GM23338 (cell line): ENCODE results near the gene PPP1R3G. TPM values are rescaled to one million over a fixed set of nuclear protein-coding genes. Genes with fewer than 3 reads are reported as not detected.

Source experiments
- ATAC-seq: fragments of 200-7000 bp; cut with Tn5 transposase; 3 replicates; pipeline ENCODE4 v1.9.1; 2020
- DNase-seq: peaks from one replicate; pipeline ENCODE4 v3.0.0-alpha.2; 2015; ENCODE audit warnings: low spot score
- H2AFZ ChIP-seq: fragments of 200-600 bp; sonication (generic); 2 replicates; pipeline ENCODE4 v1.8.0; 2016; ENCODE audit warnings: antibody characterized with exemption, mild to moderate bottlenecking, moderate library complexity
- H3F3A ChIP-seq: fragments of 200-600 bp; sonication (generic); replicated peaks from 2 replicates; pipeline ENCODE4 v1.8.0; 2017; ENCODE audit warnings: antibody characterized with exemption, mixed run types, low read depth
- H3K27ac ChIP-seq: fragments of 200-600 bp; sonication (generic); 2 replicates; pipeline ENCODE4 v1.6.1; 2016; ENCODE audit warnings: low read depth
- H3K27me3 ChIP-seq: fragments of 200-600 bp; sonication (generic); 2 replicates; pipeline ENCODE4 v1.8.0; 2016; ENCODE audit warnings: mild to moderate bottlenecking, mixed run types, moderate library complexity; ENCODE audit not compliant: insufficient read depth
- H3K36me3 ChIP-seq: fragments of 200-600 bp; sonication (generic); 2 replicates; pipeline ENCODE4 v1.8.0; 2016; ENCODE audit warnings: mild to moderate bottlenecking; ENCODE audit not compliant: insufficient read depth
- H3K4me1 ChIP-seq: fragments of 200-600 bp; sonication (generic); 2 replicates; pipeline ENCODE4 v1.8.0; 2016; ENCODE audit warnings: mild to moderate bottlenecking, moderate library complexity; ENCODE audit not compliant: insufficient read depth
- H3K4me2 ChIP-seq: fragments of 200-600 bp; sonication (generic); 2 replicates; pipeline ENCODE4 v1.7.1; 2017; ENCODE audit warnings: mixed run types
- H3K4me3 ChIP-seq: fragments of 200-600 bp; sonication (generic); 2 replicates; pipeline ENCODE4 v1.6.1; 2016; ENCODE audit warnings: mixed run types
- H3K79me2 ChIP-seq: fragments of 200-600 bp; sonication (generic); replicated peaks from 2 replicates; pipeline ENCODE4 v1.8.0; 2017; ENCODE audit warnings: mild to moderate bottlenecking; ENCODE audit not compliant: insufficient read depth
- H3K9me2 ChIP-seq: fragments of 200-600 bp; sonication (generic); 2 replicates; pipeline ENCODE4 v1.8.0; 2017; ENCODE audit not compliant: insufficient read depth
- H4K20me1 ChIP-seq: fragments of 200-600 bp; sonication (generic); replicated peaks from 2 replicates; pipeline ENCODE4 v1.8.0; 2017; ENCODE audit warnings: mild to moderate bottlenecking; ENCODE audit not compliant: insufficient read depth
- H3K27ac Mint-ChIP-seq: 2 replicates; pipeline ENCODE4 v1.8.0; 2020; ENCODE audit warnings: inconsistent platforms, mild to moderate bottlenecking, moderate library complexity, mixed read lengths
- H3K27me3 Mint-ChIP-seq: 3 replicates; pipeline ENCODE4 v1.8.0; 2022; ENCODE audit warnings: low read depth, mild to moderate bottlenecking, moderate library complexity, mixed read lengths, inconsistent platforms; ENCODE audit not compliant: insufficient read depth, poor library complexity
- H3K36me3 Mint-ChIP-seq: 3 replicates; pipeline ENCODE4 v1.8.0; 2021; ENCODE audit warnings: low read depth, mild to moderate bottlenecking, inconsistent platforms, moderate library complexity, mixed read lengths
- H3K4me1 Mint-ChIP-seq: 3 replicates; pipeline ENCODE4 v1.8.0; 2020; ENCODE audit warnings: mild to moderate bottlenecking, inconsistent platforms, mixed read lengths
- H3K4me3 Mint-ChIP-seq: 3 replicates; pipeline ENCODE4 v1.8.0; 2021; ENCODE audit warnings: moderate library complexity, mild to moderate bottlenecking, inconsistent platforms, mixed read lengths
- H3K9me3 Mint-ChIP-seq: 3 replicates; pipeline ENCODE4 v1.8.0; 2020; ENCODE audit warnings: moderate library complexity, mild to moderate bottlenecking, inconsistent platforms, mixed read lengths
- CREB1 ChIP-seq: fragments of 250-450 bp; sonication (Bioruptor Pico); IDR thresholded peaks from 2 replicates; pipeline ENCODE4 v1.5.0; 2020; ENCODE audit warnings: low read depth, mild to moderate bottlenecking, moderate library complexity
- EZH2 ChIP-seq: fragments of 200-600 bp; sonication (generic); IDR thresholded peaks from one replicate; pipeline ENCODE4 v1.8.0; 2017; ENCODE audit warnings: antibody characterized with exemption, mild to moderate bottlenecking, low read depth; ENCODE audit not compliant: unreplicated experiment
- EZH2phosphoT487 ChIP-seq: fragments of 200-600 bp; sonication (generic); IDR thresholded peaks from one replicate; pipeline ENCODE4 v1.8.1; 2018; ENCODE audit warnings: antibody characterized with exemption; ENCODE audit not compliant: unreplicated experiment
- JUNB ChIP-seq: IDR thresholded peaks from one replicate; pipeline ENCODE4 v1.6.1; 2016; ENCODE audit warnings: antibody characterized with exemption; ENCODE audit not compliant: unreplicated experiment
- NANOG ChIP-seq: IDR thresholded peaks from 2 replicates; pipeline ENCODE4 v1.6.1; 2016; ENCODE audit warnings: antibody characterized with exemption, borderline replicate concordance
- POLR2AphosphoS5 ChIP-seq: IDR thresholded peaks from 2 replicates; pipeline ENCODE4 v1.6.1; 2016; ENCODE audit warnings: antibody characterized with exemption, low read depth
- STAT1 ChIP-seq: IDR thresholded peaks from one replicate; pipeline ENCODE4 v1.6.1; 2016; ENCODE audit warnings: antibody characterized with exemption; ENCODE audit not compliant: unreplicated experiment
- ZNF114 ChIP-seq: fragments of 250-450 bp; sonication (Bioruptor Pico); IDR thresholded peaks from 2 replicates; pipeline ENCODE4 v1.5.0; 2020; ENCODE audit warnings: mild to moderate bottlenecking, moderate library complexity
- ZNF331 ChIP-seq: fragments of 250-450 bp; sonication (Bioruptor Pico); IDR thresholded peaks from 2 replicates; pipeline ENCODE4 v1.5.0; 2020; ENCODE audit warnings: low read depth, mild to moderate bottlenecking, moderate library complexity
- polyA plus RNA-seq: library from polyadenylated mRNA; unstranded; fragments of >200 nt; fragmentation: Nextera tagmentation; extraction: Ambion mirVana; gene quantifications from 2 replicates; pipeline ENCODE4 v1.2.1, GENCODE V29; 2016
- total RNA-seq: library from RNA; depleted of rRNA; stranded (reverse); fragments of >200 nt; shearing (Covaris generic); gene quantifications from 2 replicates; pipeline ENCODE4 v1.2.3, GENCODE V29; 2014
- TF ChIP-seq, protein P1 (sequence below), 2 experiments: fragments of 200-600 bp in 1 of 2; sonication (generic) in 1 of 2; conservative IDR thresholded peaks; 2 replicates each; pipeline versions ENCODE4 v1.5.1 to v1.6.1; 2016 to 2017; ENCODE audit warnings: antibody characterized with exemption in 2 of 2, low read depth in 2 of 2, mild to moderate bottlenecking in 2 of 2, moderate library complexity in 1 of 2
- TF ChIP-seq, protein P2 (sequence below): fragments of 250-450 bp; sonication (Bioruptor Pico); IDR thresholded peaks from 2 replicates; pipeline ENCODE4 v1.5.0; 2020; ENCODE audit warnings: mild to moderate bottlenecking, moderate library complexity
- TF ChIP-seq, protein P3 (sequence below): IDR thresholded peaks from one replicate; pipeline ENCODE4 v1.6.1; 2018; ENCODE audit warnings: antibody characterized with exemption; ENCODE audit not compliant: unreplicated experiment
- TF ChIP-seq, protein P4 (sequence below): IDR thresholded peaks from 2 replicates; pipeline ENCODE4 v1.6.1; 2016; ENCODE audit warnings: antibody characterized with exemption

Gene PPP1R3G
- total and polyA plus RNA-seq, 2 experiments from 2014 or later: 0.13 to 0.24 TPM

DNA sequence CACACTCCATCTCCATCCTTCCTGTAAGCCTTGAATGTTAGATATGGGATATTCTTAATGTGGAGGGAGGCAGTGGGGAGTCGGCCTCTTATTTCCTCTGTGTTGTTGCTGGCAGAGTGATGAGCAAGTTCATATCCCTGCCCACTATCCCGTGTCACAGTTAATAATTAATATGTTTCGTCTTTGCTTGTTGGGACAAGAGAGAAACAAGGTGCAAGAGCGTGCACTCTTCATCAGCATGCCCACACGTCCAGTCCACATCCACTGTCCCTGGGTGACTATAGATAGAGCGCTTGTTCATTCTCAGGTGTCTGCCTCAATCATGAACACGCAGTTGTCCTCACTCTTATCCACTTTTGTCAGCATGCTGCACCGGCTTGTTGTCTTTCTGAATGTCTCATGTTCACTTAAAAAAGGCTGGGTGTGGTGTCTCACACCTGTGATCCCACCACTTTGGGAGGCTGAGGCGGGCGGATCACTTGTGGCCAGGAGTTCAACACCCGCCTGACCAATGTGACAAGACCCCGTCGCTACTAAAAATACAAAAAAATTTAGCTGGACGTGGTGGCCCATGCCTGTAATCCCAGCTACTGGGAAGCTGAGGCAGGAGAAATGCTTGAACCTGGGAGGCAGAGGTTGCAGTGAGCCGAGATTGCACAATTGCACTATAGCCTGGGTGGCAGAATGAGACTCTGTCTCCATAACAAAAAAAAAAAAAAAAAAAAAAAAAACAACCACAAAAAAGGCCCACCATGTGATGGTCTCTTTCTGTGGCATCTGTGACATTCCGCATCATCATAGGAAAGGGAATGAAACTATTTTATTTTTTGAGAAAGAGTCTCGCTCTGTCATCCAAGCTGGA, 34.2 kb downstream of the PPP1R3G start:
- DNase-seq (no peak), ATAC-seq (no peak)
- H3K27me3 ChIP-seq: no peaks in the 10 kb centered on the region
- H3K4me1 ChIP-seq: no peaks in the 10 kb centered on the region
- H3K4me1 Mint-ChIP-seq: peaks cover 6% of the 10 kb centered on the region; the same call in 1 of the 3 replicates
- H3F3A ChIP-seq: no peaks in the 10 kb centered on the region
- peaks cover 5% of the 10 kb centered on the region for H3K27me3 Mint-ChIP-seq
- H4K20me1 ChIP-seq: peaks cover 5% of the 10 kb centered on the region; the same call in 1 of the 2 replicates
- H3K4me2 ChIP-seq: no peak overlapping the region
- H2AFZ ChIP-seq: no peak overlapping the region
- no peak for TF ChIP-seq CREB1 (CRISPR knock-in tag)
- TF ChIP-seq, protein P1, sequence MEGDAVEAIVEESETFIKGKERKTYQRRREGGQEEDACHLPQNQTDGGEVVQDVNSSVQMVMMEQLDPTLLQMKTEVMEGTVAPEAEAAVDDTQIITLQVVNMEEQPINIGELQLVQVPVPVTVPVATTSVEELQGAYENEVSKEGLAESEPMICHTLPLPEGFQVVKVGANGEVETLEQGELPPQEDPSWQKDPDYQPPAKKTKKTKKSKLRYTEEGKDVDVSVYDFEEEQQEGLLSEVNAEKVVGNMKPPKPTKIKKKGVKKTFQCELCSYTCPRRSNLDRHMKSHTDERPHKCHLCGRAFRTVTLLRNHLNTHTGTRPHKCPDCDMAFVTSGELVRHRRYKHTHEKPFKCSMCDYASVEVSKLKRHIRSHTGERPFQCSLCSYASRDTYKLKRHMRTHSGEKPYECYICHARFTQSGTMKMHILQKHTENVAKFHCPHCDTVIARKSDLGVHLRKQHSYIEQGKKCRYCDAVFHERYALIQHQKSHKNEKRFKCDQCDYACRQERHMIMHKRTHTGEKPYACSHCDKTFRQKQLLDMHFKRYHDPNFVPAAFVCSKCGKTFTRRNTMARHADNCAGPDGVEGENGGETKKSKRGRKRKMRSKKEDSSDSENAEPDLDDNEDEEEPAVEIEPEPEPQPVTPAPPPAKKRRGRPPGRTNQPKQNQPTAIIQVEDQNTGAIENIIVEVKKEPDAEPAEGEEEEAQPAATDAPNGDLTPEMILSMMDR (conservative IDR thresholded peaks at IDR 0.05; ENCODE audit: low read depth in 2 of 2): no peak
- TF ChIP-seq NANOG: no peak
- TF ChIP-seq ZNF114: no peak
- no peak for TF ChIP-seq JUNB
- TF ChIP-seq EZH2phosphoT487: no peak
- TF ChIP-seq POLR2AphosphoS5: no peak
- TF ChIP-seq ZNF331 (CRISPR knock-in tag): no peak
- no peak for TF ChIP-seq STAT1
- TF ChIP-seq, protein P2, sequence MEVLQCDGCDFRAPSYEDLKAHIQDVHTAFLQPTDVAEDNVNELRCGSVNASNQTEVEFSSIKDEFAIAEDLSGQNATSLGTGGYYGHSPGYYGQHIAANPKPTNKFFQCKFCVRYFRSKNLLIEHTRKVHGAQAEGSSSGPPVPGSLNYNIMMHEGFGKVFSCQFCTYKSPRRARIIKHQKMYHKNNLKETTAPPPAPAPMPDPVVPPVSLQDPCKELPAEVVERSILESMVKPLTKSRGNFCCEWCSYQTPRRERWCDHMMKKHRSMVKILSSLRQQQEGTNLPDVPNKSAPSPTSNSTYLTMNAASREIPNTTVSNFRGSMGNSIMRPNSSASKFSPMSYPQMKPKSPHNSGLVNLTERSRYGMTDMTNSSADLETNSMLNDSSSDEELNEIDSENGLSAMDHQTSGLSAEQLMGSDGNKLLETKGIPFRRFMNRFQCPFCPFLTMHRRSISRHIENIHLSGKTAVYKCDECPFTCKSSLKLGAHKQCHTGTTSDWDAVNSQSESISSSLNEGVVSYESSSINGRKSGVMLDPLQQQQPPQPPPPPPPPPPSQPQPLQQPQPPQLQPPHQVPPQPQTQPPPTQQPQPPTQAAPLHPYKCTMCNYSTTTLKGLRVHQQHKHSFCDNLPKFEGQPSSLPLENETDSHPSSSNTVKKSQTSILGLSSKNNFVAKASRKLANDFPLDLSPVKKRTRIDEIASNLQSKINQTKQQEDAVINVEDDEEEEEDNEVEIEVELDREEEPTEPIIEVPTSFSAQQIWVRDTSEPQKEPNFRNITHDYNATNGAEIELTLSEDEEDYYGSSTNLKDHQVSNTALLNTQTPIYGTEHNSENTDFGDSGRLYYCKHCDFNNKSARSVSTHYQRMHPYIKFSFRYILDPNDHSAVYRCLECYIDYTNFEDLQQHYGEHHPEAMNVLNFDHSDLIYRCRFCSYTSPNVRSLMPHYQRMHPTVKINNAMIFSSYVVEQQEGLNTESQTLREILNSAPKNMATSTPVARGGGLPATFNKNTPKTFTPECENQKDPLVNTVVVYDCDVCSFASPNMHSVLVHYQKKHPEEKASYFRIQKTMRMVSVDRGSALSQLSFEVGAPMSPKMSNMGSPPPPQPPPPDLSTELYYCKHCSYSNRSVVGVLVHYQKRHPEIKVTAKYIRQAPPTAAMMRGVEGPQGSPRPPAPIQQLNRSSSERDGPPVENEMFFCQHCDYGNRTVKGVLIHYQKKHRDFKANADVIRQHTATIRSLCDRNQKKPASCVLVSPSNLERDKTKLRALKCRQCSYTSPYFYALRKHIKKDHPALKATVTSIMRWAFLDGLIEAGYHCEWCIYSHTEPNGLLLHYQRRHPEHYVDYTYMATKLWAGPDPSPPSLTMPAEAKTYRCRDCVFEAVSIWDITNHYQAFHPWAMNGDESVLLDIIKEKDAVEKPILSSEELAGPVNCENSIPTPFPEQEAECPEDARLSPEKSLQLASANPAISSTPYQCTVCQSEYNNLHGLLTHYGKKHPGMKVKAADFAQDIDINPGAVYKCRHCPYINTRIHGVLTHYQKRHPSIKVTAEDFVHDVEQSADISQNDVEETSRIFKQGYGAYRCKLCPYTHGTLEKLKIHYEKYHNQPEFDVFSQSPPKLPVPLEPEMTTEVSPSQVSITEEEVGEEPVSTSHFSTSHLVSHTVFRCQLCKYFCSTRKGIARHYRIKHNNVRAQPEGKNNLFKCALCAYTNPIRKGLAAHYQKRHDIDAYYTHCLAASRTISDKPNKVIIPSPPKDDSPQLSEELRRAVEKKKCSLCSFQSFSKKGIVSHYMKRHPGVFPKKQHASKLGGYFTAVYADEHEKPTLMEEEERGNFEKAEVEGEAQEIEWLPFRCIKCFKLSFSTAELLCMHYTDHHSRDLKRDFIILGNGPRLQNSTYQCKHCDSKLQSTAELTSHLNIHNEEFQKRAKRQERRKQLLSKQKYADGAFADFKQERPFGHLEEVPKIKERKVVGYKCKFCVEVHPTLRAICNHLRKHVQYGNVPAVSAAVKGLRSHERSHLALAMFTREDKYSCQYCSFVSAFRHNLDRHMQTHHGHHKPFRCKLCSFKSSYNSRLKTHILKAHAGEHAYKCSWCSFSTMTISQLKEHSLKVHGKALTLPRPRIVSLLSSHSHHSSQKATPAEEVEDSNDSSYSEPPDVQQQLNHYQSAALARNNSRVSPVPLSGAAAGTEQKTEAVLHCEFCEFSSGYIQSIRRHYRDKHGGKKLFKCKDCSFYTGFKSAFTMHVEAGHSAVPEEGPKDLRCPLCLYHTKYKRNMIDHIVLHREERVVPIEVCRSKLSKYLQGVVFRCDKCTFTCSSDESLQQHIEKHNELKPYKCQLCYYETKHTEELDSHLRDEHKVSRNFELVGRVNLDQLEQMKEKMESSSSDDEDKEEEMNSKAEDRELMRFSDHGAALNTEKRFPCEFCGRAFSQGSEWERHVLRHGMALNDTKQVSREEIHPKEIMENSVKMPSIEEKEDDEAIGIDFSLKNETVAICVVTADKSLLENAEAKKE (CRISPR knock-in tag): no peak
- TF ChIP-seq, protein P3, sequence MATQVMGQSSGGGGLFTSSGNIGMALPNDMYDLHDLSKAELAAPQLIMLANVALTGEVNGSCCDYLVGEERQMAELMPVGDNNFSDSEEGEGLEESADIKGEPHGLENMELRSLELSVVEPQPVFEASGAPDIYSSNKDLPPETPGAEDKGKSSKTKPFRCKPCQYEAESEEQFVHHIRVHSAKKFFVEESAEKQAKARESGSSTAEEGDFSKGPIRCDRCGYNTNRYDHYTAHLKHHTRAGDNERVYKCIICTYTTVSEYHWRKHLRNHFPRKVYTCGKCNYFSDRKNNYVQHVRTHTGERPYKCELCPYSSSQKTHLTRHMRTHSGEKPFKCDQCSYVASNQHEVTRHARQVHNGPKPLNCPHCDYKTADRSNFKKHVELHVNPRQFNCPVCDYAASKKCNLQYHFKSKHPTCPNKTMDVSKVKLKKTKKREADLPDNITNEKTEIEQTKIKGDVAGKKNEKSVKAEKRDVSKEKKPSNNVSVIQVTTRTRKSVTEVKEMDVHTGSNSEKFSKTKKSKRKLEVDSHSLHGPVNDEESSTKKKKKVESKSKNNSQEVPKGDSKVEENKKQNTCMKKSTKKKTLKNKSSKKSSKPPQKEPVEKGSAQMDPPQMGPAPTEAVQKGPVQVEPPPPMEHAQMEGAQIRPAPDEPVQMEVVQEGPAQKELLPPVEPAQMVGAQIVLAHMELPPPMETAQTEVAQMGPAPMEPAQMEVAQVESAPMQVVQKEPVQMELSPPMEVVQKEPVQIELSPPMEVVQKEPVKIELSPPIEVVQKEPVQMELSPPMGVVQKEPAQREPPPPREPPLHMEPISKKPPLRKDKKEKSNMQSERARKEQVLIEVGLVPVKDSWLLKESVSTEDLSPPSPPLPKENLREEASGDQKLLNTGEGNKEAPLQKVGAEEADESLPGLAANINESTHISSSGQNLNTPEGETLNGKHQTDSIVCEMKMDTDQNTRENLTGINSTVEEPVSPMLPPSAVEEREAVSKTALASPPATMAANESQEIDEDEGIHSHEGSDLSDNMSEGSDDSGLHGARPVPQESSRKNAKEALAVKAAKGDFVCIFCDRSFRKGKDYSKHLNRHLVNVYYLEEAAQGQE: no peak
- TF ChIP-seq, protein P4, sequence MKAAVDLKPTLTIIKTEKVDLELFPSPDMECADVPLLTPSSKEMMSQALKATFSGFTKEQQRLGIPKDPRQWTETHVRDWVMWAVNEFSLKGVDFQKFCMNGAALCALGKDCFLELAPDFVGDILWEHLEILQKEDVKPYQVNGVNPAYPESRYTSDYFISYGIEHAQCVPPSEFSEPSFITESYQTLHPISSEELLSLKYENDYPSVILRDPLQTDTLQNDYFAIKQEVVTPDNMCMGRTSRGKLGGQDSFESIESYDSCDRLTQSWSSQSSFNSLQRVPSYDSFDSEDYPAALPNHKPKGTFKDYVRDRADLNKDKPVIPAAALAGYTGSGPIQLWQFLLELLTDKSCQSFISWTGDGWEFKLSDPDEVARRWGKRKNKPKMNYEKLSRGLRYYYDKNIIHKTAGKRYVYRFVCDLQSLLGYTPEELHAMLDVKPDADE: no peak
- TF ChIP-seq EZH2: no peak
- no peaks in the 10 kb centered on the region for H3K36me3 ChIP-seq
- peaks cover 11% of the 10 kb centered on the region; the same call in 2 of the 3 replicates for H3K36me3 Mint-ChIP-seq
- no peak overlapping the region for H3K27ac ChIP-seq
- H3K9me3 Mint-ChIP-seq: peaks cover 2% of the 10 kb centered on the region; the same call in 1 of the 3 replicates
- H3K4me3 ChIP-seq: no peak overlapping the region
- H3K79me2 ChIP-seq: no peaks in the 10 kb centered on the region
- no peak overlapping the region for H3K4me3 Mint-ChIP-seq
- H3K27ac Mint-ChIP-seq: no peak overlapping the region
- no peaks in the 10 kb centered on the region for H3K9me2 ChIP-seq
